Calu3 (cell line): ENCODE results near the gene DENND6A. TPM values are rescaled to one million over a fixed set of nuclear protein-coding genes. Genes with fewer than 3 reads are reported as not detected.

Experiments
- BruUV-seq: library from RNA; stranded (reverse); fragments of 400-500 nt; replicated peaks from 2 replicates; lab custom pipeline; 2021; lab: Mats Ljungman, UMichigan
- CTCF ChIA-PET: fragments of 300-600 bp; sonication (Branson Sonifier 250); formaldehyde crosslinking; loops from one replicate; lab custom pipeline; 2022; ENCODE audit warnings: antibody characterized with exemption; lab: Charles Lee
- DNase-seq: peaks from one replicate; pipeline ENCODE4 v3.0.0; 2022
- H3K27ac Mint-ChIP-seq: one replicate; pipeline ENCODE4 v1.8.0; 2022; ENCODE audit warnings: mixed read lengths; ENCODE audit not compliant: unreplicated experiment
- H3K27me3 Mint-ChIP-seq: one replicate; pipeline ENCODE4 v1.8.0; 2022; ENCODE audit warnings: mixed read lengths; ENCODE audit not compliant: unreplicated experiment
- H3K36me3 Mint-ChIP-seq: one replicate; pipeline ENCODE4 v1.8.0; 2022; ENCODE audit warnings: mild to moderate bottlenecking, moderate library complexity, mixed read lengths; ENCODE audit not compliant: insufficient read depth, unreplicated experiment
- H3K4me1 Mint-ChIP-seq: one replicate; pipeline ENCODE4 v1.8.0; 2022; ENCODE audit warnings: mild to moderate bottlenecking, low read depth, mixed read lengths; ENCODE audit not compliant: unreplicated experiment
- H3K4me3 Mint-ChIP-seq: one replicate; pipeline ENCODE4 v1.8.0; 2022; ENCODE audit warnings: mild to moderate bottlenecking, low read depth, moderate library complexity, mixed read lengths; ENCODE audit not compliant: unreplicated experiment
- H3K9me3 Mint-ChIP-seq: one replicate; pipeline ENCODE4 v1.8.0; 2022; ENCODE audit warnings: low read depth, mixed read lengths; ENCODE audit not compliant: unreplicated experiment
- CTCF ChIP-seq: fragments of 200-600 bp; IDR thresholded peaks from one replicate; pipeline ENCODE4 v1.8.0; 2022; ENCODE audit warnings: antibody characterized with exemption; ENCODE audit not compliant: unreplicated experiment
- intact Hi-C: fragments of 100-400 bp; cut with micrococcal nuclease; formaldehyde crosslinking; loops from one replicate; pipeline ENCODE4 v1.10.0; 2022; ENCODE audit not compliant: unreplicated experiment
- total RNA-seq: library from RNA; stranded (reverse); gene quantifications from 2 replicates; pipeline ENCODE4 v1.2.3, GENCODE V29; 2022

Gene DENND6A
- total RNA-seq, 1 experiment from 2014 or later: 23.7 TPM

- TF ChIP-seq CTCF: no peak
- no TSS peak for BruUV-seq
- Mint-ChIP-seq H3K36me3 (peaks cover 58% of the 10 kb centered on the region), H3K4me1 (peaks cover 18% of the 10 kb centered on the region), H3K27me3 (no peaks in the 10 kb centered on the region), H3K4me3 (peak overlapping the region; percentile 87), H3K9me3 (no peaks in the 10 kb centered on the region), H3K27ac (peak overlapping the region; percentile 86)
- CTCF ChIA-PET: interaction anchor here (0.6 kb wide), 1 partner anchor 218 kb away, joined by 4 read pairs; no protein-coding TSS in a partner anchor
- DNase-seq: no peak
- intact Hi-C loops: loop anchor here (10.0 kb wide), 1 partner anchor 156 kb away; the partner anchor contains the start of gene SLMAP
Measured at GRCh38 chr3:57598765-57599360, 94.0 kb downstream of the DENND6A start.

- Mint-ChIP-seq H3K36me3 (peaks cover 73% of the 10 kb centered on the region), H3K4me3 (peak within 1 kb of the TSS; percentile 87), H3K27me3 (no peaks in the 10 kb centered on the region), H3K9me3 (no peaks in the 10 kb centered on the region), H3K4me1 (peaks cover 32% of the 10 kb centered on the region), H3K27ac (peak within 1 kb of the TSS; percentile 86)
- DNase-seq: peak; percentile 99
- no TSS peak for BruUV-seq
- intact Hi-C loops: loop anchor here (10.0 kb wide), 1 partner anchor 157 kb away; the partner anchor contains the start of gene SLMAP
- TF ChIP-seq CTCF: no peak
- CTCF ChIA-PET: interaction anchor here (1.0 kb wide), 2 partner anchors 15 to 200 kb away, joined by 4 to 7 read pairs; no protein-coding TSS in a partner anchor
Measured at GRCh38 chr3:57597127-57597923, 95.6 kb downstream of the DENND6A start, which contains the start of gene ARF4. Gene ARF4 (minus strand): TSS chr3:57597344. CDS start chr3:57597140, 204 bp downstream.

GRCh38 chr3:57596495-57597126 is 96.3 kb downstream of the DENND6A start:
- H3K36me3 Mint-ChIP-seq: peaks cover 79% of the 10 kb centered on the region
- H3K4me3 Mint-ChIP-seq: peak overlapping the region; percentile 87
- peak; percentile 82 for DNase-seq
- intact Hi-C loops: loop anchor here (10.0 kb wide), 1 partner anchor 158 kb away; the partner anchor contains the start of gene SLMAP
- TSS peak; percentile 30 for BruUV-seq
- CTCF ChIA-PET: no interaction called here
- peaks cover 39% of the 10 kb centered on the region for H3K4me1 Mint-ChIP-seq
- no peaks in the 10 kb centered on the region for H3K27me3 Mint-ChIP-seq
- peak overlapping the region; percentile 86 for H3K27ac Mint-ChIP-seq
- no peak for TF ChIP-seq CTCF
- H3K9me3 Mint-ChIP-seq: no peaks in the 10 kb centered on the region

- intact Hi-C loops: loop anchor here (10.0 kb wide), 1 partner anchor 160 kb away; the partner anchor contains the start of gene SLMAP
- TF ChIP-seq CTCF: no peak
- Mint-ChIP-seq H3K4me1 (peaks cover 43% of the 10 kb centered on the region), H3K27ac (peak overlapping the region; percentile 86), H3K27me3 (no peaks in the 10 kb centered on the region), H3K9me3 (no peaks in the 10 kb centered on the region), H3K4me3 (peak overlapping the region; percentile 87), H3K36me3 (peaks cover 85% of the 10 kb centered on the region)
- CTCF ChIA-PET: interaction anchor here (1.1 kb wide), 1 partner anchor 22 kb away, joined by 4 read pairs; no protein-coding TSS in a partner anchor
- BruUV-seq: no TSS peak
- no peak for DNase-seq
Measured at GRCh38 chr3:57594576-57594975, 98.3 kb downstream of the DENND6A start.
